DOHH2 (cell line): ENCODE results near the gene CATSPERD.

Source experiments
- CTCF ChIP-seq: fragments of 200-600 bp; sonication (generic); IDR thresholded peaks from one replicate; pipeline ENCODE4 v1.5.1; 2014; ENCODE audit warnings: antibody characterized with exemption, mild to moderate bottlenecking, low read depth, low read length; ENCODE audit not compliant: poor library complexity, severe bottlenecking
- EZH2phosphoT487 ChIP-seq: fragments of 200-600 bp; sonication (generic); IDR thresholded peaks from 2 replicates; pipeline ENCODE4 v1.6.1; 2017; ENCODE audit warnings: borderline replicate concordance, mild to moderate bottlenecking, antibody characterized with exemption, low read length, moderate library complexity, mixed read lengths

GRCh38 chr19:5821521-5822180 lies 101.2 kb downstream of the CATSPERD start:
- TF ChIP-seq CTCF (no peak), EZH2phosphoT487 (no peak)
